NCI-H128 (cell line): ENCODE data around the gene ISOC2.
"Not testable (repeated sequence)": the region's sequence is repeated elsewhere in the genome, so short reads cannot be mapped to it uniquely, and the experiment has no call there.

Experiments
- DNase-seq: peaks from one replicate; lab custom pipeline; 2025; ENCODE audit not compliant: unreplicated experiment; lab: John Stamatoyannopoulos, UW

The ISOC2 gene

GRCh38 chr19:55443045-55443823 is 18.2 kb downstream of the ISOC2 start, which contains the start of gene SHISA7:
TSS of gene SHISA7 (minus strand) at chr19:55443300. CDS start at chr19:55442863, 437 bp downstream.
- no peak for DNase-seq

- no peak for DNase-seq
Measured at GRCh38 chr19:55442372-55442961, 19.0 kb downstream of the ISOC2 start.

GRCh38 chr19:55441692-55442321 is 19.6 kb downstream of the ISOC2 start:
- peak; percentile 12 for DNase-seq

GRCh38 chr19:55441319-55441691 is 20.1 kb downstream of the ISOC2 start:
- no peak for DNase-seq

GRCh38 chr19:55440411-55441105 is 20.9 kb downstream of the ISOC2 start:
- DNase-seq = no peak

GRCh38 chr19:55439052-55439451 is 22.4 kb downstream of the ISOC2 start:
- no peak for DNase-seq

- DNase-seq = no peak
Measured at GRCh38 chr19:55437410-55437809, 24.0 kb downstream of the ISOC2 start.

- no peak for DNase-seq
Measured at GRCh38 chr19:55436847-55437246, 24.6 kb downstream of the ISOC2 start.

- DNase-seq = no peak
Measured at GRCh38 chr19:55435020-55435419, 26.4 kb downstream of the ISOC2 start.

- DNase-seq = no peak
Measured at GRCh38 chr19:55434356-55434919, 27.0 kb downstream of the ISOC2 start.

- no peak for DNase-seq
Measured at GRCh38 chr19:55433292-55433691, 28.1 kb downstream of the ISOC2 start.

GRCh38 chr19:55432241-55432959 is 29.0 kb downstream of the ISOC2 start:
- DNase-seq = no peak

GRCh38 chr19:55431183-55431582 is 30.3 kb downstream of the ISOC2 start:
- DNase-seq = no peak

GRCh38 chr19:55426042-55426441 is 35.4 kb downstream of the ISOC2 start:
- no peak for DNase-seq

GRCh38 chr19:55424518-55424917 is 36.9 kb downstream of the ISOC2 start:
- no peak for DNase-seq

GRCh38 chr19:55423225-55424005 is 38.0 kb downstream of the ISOC2 start:
- no peak for DNase-seq

- not testable (repeated sequence) for DNase-seq
Measured at GRCh38 chr19:55421281-55421680, 40.2 kb downstream of the ISOC2 start.

GRCh38 chr19:55419624-55420236 is 41.7 kb downstream of the ISOC2 start:
- DNase-seq = no peak

- no peak for DNase-seq
Measured at GRCh38 chr19:55419103-55419502, 42.3 kb downstream of the ISOC2 start.
